ENCODE data around the gene TMEM273.
"Not testable (repeated sequence)": the region's sequence is repeated elsewhere in the genome, so short reads cannot be mapped to it uniquely, and the experiment has no call there.

Gene TMEM273

GRCh38 chr10:49195864-49196263 lies 7.7 kb upstream of the TMEM273 start:
- not testable (repeated sequence) for H3K4me1 ChIP-seq (ENCODE audit: insufficient read depth, low read length); H3K4me3 ChIP-seq (ENCODE audit: low read length); H3K27me3 ChIP-seq (ENCODE audit: insufficient read depth, low read length); H3K9me3 ChIP-seq (ENCODE audit: low read length); H2AFZ ChIP-seq (ENCODE audit: low read depth, low read length); H3K36me3 ChIP-seq (ENCODE audit: insufficient read depth, low read length)

DNA sequence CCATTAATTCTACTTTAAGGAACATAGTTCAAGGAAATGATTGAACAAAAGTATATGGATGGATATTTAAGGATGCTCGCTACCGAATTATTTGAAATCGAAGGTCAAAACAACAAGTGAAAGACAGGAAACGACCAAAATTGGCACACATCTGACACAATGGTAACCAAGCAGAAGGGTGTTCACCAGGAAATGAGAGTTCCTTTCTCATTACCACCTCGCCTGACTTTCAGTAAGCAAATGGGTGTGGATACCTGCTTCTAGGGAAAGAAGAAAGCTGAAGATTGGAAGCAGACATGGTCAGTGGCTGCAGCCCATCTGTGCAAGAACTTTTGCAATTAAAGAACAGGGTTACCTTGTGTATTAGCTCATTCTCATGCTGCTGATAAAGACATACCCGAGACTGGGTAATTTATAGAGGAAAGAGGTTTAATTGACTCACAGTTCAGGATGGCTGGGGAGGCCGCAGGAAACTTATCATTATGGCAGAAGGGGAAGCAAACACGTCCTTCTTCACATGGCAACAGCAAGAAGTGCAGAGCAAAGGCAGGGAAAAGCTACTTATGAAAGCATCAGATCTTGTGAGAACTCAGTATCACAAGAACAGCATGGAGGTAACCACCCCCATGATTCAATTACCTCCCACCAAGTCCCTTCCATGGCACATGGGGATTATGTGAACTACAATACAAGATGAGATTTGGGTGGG lies 6.2 kb upstream of the TMEM273 start:
- Histone ChIP-seq H3K9me3 (ENCODE audit: low read length) (no peaks in the 10 kb centered on the region), H3K36me3 (ENCODE audit: insufficient read depth, low read length) (no peaks in the 10 kb centered on the region), H3K4me3 (ENCODE audit: low read length) (no peak overlapping the region), H2AFZ (ENCODE audit: low read depth, low read length) (no peak overlapping the region), H3K4me1 (ENCODE audit: insufficient read depth, low read length) (no peaks in the 10 kb centered on the region), H3K27me3 (ENCODE audit: insufficient read depth, low read length) (no peaks in the 10 kb centered on the region)

GRCh38 chr10:49191349-49191748 lies 3.2 kb upstream of the TMEM273 start:
- Histone ChIP-seq H3K27me3 (ENCODE audit: insufficient read depth, low read length) (peaks cover 3% of the 10 kb centered on the region), H3K36me3 (ENCODE audit: insufficient read depth, low read length) (no peaks in the 10 kb centered on the region), H3K9me3 (ENCODE audit: low read length) (no peaks in the 10 kb centered on the region), H3K4me3 (ENCODE audit: low read length) (no peak overlapping the region), H3K4me1 (ENCODE audit: insufficient read depth, low read length) (no peaks in the 10 kb centered on the region), H2AFZ (ENCODE audit: low read depth, low read length) (no peak overlapping the region)

GRCh38 chr10:49189422-49189821 lies 1.2 kb upstream of the TMEM273 start:
- Histone ChIP-seq H2AFZ (ENCODE audit: low read depth, low read length) (no peak overlapping the region), H3K27me3 (ENCODE audit: insufficient read depth, low read length) (peaks cover 6% of the 10 kb centered on the region), H3K4me3 (ENCODE audit: low read length) (no peak overlapping the region), H3K36me3 (ENCODE audit: insufficient read depth, low read length) (no peaks in the 10 kb centered on the region), H3K4me1 (ENCODE audit: insufficient read depth, low read length) (no peaks in the 10 kb centered on the region), H3K9me3 (ENCODE audit: low read length) (no peaks in the 10 kb centered on the region)

DNA sequence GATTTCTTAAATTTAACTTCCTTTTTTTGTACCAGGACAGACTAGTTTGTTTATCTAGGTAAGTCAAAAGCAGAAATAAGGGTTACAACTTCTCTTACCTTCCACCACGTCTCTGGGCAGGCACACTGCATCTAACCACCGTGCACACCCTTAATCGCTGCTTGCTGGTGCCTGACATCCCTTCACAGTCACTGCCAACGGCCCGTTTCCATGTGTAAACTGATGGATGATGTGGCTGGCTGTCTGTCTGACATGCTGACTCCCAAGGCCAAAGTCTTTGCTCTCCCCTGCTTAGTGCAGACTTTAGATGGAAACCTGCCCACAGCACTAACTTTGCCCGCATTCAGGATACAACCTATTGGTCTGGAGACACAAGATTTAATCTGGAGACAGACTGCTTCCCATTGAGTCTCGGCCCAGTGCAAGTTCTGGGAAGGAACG lies 1.1 kb downstream of the TMEM273 start:
- no peak overlapping the region for H2AFZ ChIP-seq (ENCODE audit: low read depth, low read length)
- H3K4me1 ChIP-seq (ENCODE audit: insufficient read depth, low read length) = no peaks in the 10 kb centered on the region
- peaks cover 6% of the 10 kb centered on the region for H3K27me3 ChIP-seq (ENCODE audit: insufficient read depth, low read length)
- no peaks in the 10 kb centered on the region for H3K9me3 ChIP-seq (ENCODE audit: low read length)
- no peaks in the 10 kb centered on the region for H3K36me3 ChIP-seq (ENCODE audit: insufficient read depth, low read length)
- no peak overlapping the region for H3K4me3 ChIP-seq (ENCODE audit: low read length)

- H3K4me1 ChIP-seq (ENCODE audit: insufficient read depth, low read length) = no peaks in the 10 kb centered on the region
- H3K4me3 ChIP-seq (ENCODE audit: low read length) = no peak overlapping the region
- H3K36me3 ChIP-seq (ENCODE audit: insufficient read depth, low read length) = no peaks in the 10 kb centered on the region
- no peaks in the 10 kb centered on the region for H3K9me3 ChIP-seq (ENCODE audit: low read length)
- no peak overlapping the region for H2AFZ ChIP-seq (ENCODE audit: low read depth, low read length)
- peaks cover 6% of the 10 kb centered on the region for H3K27me3 ChIP-seq (ENCODE audit: insufficient read depth, low read length)
Observed at GRCh38 chr10:49186613-49187012, 1.6 kb downstream of the TMEM273 start.

GRCh38 chr10:49185213-49185612 lies 3.0 kb downstream of the TMEM273 start:
- no peaks in the 10 kb centered on the region for H3K9me3 ChIP-seq (ENCODE audit: low read length)
- peaks cover 6% of the 10 kb centered on the region for H3K27me3 ChIP-seq (ENCODE audit: insufficient read depth, low read length)
- no peak overlapping the region for H3K4me3 ChIP-seq (ENCODE audit: low read length)
- no peaks in the 10 kb centered on the region for H3K4me1 ChIP-seq (ENCODE audit: insufficient read depth, low read length)
- no peaks in the 10 kb centered on the region for H3K36me3 ChIP-seq (ENCODE audit: insufficient read depth, low read length)
- H2AFZ ChIP-seq (ENCODE audit: low read depth, low read length) = no peak overlapping the region

DNA sequence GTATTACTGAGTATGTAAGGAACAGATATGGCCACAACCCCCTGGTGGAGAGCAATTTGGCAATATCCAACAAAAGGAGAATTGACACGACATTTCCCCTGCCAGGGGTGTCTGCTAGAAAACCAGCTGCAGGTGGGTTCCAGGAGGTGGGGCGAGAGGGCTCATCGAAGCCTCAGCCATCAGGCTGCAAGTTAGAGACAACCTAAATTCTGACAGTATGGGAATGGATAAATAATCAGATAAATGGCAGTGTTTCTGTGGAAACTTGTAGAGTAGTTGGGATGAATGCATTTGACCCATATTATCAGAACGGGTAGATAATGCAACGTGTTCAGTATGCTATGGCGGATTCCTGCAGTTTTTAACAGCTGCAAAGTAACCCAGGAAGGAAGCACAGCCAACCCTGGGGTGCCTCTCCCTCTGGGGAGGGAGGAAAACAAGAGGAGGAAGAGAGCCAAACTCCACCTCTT lies 3.5 kb downstream of the TMEM273 start:
- Histone ChIP-seq H3K9me3 (ENCODE audit: low read length) (no peaks in the 10 kb centered on the region), H3K4me3 (ENCODE audit: low read length) (no peak overlapping the region), H3K27me3 (ENCODE audit: insufficient read depth, low read length) (peaks cover 6% of the 10 kb centered on the region), H2AFZ (ENCODE audit: low read depth, low read length) (no peak overlapping the region), H3K36me3 (ENCODE audit: insufficient read depth, low read length) (no peaks in the 10 kb centered on the region), H3K4me1 (ENCODE audit: insufficient read depth, low read length) (no peaks in the 10 kb centered on the region)

DNA sequence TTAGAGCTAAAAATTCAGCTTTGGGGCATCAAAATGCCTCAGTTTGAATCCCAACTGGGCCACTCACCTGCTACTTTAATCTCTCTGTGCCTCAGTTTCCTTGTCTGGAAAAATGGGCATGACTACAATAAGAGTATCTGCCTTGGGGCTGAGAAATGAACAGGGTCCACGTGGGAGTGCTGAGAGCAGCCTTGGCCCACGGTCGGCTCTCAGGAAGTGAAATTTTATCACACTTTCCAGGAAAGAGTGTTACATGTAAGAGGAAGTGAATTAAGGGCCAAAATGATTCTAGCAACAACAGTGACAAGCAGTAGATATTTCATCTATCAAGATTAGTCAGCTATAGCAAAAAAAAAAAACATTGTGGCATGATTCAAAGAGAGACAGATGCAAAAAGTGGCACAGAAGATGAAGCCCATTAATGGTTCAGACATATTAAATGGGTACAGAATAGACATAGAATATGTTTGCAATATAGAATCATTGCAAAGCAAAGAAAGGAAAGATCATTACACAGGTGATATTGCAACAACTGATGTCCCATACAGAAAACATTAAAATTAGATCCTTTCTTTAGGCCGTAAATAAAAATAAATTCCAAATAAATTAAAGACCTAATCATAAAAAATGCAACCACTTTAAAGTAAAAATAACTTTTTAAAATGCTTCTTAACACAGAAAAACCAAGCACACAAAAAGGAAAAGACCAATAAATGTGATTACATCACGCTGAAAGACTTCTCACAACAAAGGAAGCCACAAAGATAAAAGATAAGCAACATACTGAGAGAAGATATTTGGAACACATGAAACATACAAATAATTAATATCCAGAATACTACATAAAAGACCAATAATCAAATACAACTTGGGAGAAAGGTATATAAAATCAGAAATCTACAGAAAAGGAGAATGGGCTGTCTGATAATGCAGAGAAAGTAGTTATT lies 4.3 kb downstream of the TMEM273 start:
- Histone ChIP-seq H3K36me3 (ENCODE audit: insufficient read depth, low read length) (no peaks in the 10 kb centered on the region), H3K4me3 (ENCODE audit: low read length) (no peak overlapping the region), H3K27me3 (ENCODE audit: insufficient read depth, low read length) (peaks cover 6% of the 10 kb centered on the region), H3K4me1 (ENCODE audit: insufficient read depth, low read length) (no peaks in the 10 kb centered on the region), H2AFZ (ENCODE audit: low read depth, low read length) (no peak overlapping the region), H3K9me3 (ENCODE audit: low read length) (no peaks in the 10 kb centered on the region)

GRCh38 chr10:49182776-49183175 lies 5.4 kb downstream of the TMEM273 start:
- Histone ChIP-seq H3K9me3 (ENCODE audit: low read length) (no peaks in the 10 kb centered on the region), H3K27me3 (ENCODE audit: insufficient read depth, low read length) (peaks cover 6% of the 10 kb centered on the region), H3K4me1 (ENCODE audit: insufficient read depth, low read length) (no peaks in the 10 kb centered on the region), H3K36me3 (ENCODE audit: insufficient read depth, low read length) (no peaks in the 10 kb centered on the region), H2AFZ (ENCODE audit: low read depth, low read length) (no peak overlapping the region), H3K4me3 (ENCODE audit: low read length) (no peak overlapping the region)

DNA sequence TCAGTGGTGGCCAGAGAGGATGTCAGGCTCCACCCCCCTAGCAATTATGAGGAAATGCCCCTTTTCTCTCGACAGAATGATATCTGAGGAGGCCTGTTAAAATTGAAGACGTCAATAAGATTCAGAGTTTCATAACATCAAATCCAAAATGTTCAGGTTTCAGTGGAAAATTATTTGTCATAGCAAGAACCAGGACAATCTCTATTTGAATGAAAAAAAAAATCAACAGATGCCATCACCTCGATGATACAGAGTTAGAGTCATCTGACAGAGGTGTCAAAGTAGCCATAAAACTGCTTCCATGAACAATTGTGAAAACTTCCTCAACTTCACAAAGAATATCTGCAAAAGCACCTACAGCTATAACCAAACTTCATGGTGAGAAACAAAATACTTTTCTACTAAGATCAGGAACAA lies 7.7 kb downstream of the TMEM273 start:
- Histone ChIP-seq H3K4me1 (ENCODE audit: insufficient read depth, low read length) (peaks cover 10% of the 10 kb centered on the region), H3K9me3 (ENCODE audit: low read length) (no peaks in the 10 kb centered on the region), H3K36me3 (ENCODE audit: insufficient read depth, low read length) (no peaks in the 10 kb centered on the region), H3K4me3 (ENCODE audit: low read length) (no peak overlapping the region), H2AFZ (ENCODE audit: low read depth, low read length) (no peak overlapping the region), H3K27me3 (ENCODE audit: insufficient read depth, low read length) (peaks cover 4% of the 10 kb centered on the region)

GRCh38 chr10:49179699-49180443 lies 8.3 kb downstream of the TMEM273 start:
- H3K9me3 ChIP-seq (ENCODE audit: low read length) = no peaks in the 10 kb centered on the region
- peaks cover 10% of the 10 kb centered on the region for H3K4me1 ChIP-seq (ENCODE audit: insufficient read depth, low read length)
- H3K4me3 ChIP-seq (ENCODE audit: low read length) = no peak overlapping the region
- H3K36me3 ChIP-seq (ENCODE audit: insufficient read depth, low read length) = no peaks in the 10 kb centered on the region
- no peak overlapping the region for H2AFZ ChIP-seq (ENCODE audit: low read depth, low read length)
- peaks cover 4% of the 10 kb centered on the region for H3K27me3 ChIP-seq (ENCODE audit: insufficient read depth, low read length)

Data from neuron (in vitro differentiated cells).